Vagina (tissue), 2 donors: ENCODE data around the gene ATP8B3.

Experiments
- POLR2AphosphoS5 ChIP-seq, 2 donors: sonication (generic); formaldehyde crosslinking; IDR thresholded peaks; one replicate each; pipeline ENCODE4 v1.9.0; 2017; ENCODE audit warnings: antibody characterized with exemption in 2 of 2, mild to moderate bottlenecking in 2 of 2, low read depth in 1 of 2; ENCODE audit not compliant: insufficient read depth in 1 of 2
- TF ChIP-seq, protein P1 (sequence below), 3 experiments: fragments of 450-650 bp in 2 of 3; fragments of 200-600 bp in 1 of 3; sonication (generic) in 1 of 3; IDR thresholded peaks; one replicate each; pipeline ENCODE4 v1.5.1; 2017 to 2019; ENCODE audit warnings: antibody characterized with exemption in 3 of 3, mild to moderate bottlenecking in 2 of 3, moderate library complexity in 2 of 3

DNA sequence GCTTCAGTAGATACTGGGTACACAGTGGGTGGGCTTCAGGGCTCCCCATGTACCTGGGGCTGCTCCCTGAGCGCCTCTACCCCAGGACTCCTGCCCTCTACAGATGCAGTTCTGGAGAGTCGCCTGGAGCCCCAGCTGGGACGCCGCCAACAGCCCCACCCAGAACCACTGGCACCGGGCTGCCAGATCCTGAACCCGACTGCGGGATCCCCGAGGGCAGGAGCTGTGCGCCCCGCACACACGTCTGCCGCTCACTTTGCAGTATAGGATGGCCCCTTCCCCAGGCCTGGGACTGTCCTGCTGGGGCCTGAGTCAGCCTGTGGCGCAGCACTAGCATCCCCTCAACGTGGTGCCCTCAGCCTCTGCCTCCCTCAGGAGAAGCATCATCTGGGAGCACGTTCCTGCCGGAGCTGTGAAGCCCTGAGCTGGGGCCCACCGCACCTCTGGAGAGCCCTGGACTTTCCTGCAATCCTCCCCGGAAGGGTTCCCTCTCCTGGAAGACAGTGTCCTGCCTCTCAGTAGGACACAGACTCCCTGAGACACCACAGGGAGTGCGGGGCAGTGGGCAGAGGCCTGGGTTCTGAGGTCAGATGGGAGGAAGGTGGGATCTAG lies 32.5 kb upstream of the ATP8B3 start:
- TF ChIP-seq, protein P1, sequence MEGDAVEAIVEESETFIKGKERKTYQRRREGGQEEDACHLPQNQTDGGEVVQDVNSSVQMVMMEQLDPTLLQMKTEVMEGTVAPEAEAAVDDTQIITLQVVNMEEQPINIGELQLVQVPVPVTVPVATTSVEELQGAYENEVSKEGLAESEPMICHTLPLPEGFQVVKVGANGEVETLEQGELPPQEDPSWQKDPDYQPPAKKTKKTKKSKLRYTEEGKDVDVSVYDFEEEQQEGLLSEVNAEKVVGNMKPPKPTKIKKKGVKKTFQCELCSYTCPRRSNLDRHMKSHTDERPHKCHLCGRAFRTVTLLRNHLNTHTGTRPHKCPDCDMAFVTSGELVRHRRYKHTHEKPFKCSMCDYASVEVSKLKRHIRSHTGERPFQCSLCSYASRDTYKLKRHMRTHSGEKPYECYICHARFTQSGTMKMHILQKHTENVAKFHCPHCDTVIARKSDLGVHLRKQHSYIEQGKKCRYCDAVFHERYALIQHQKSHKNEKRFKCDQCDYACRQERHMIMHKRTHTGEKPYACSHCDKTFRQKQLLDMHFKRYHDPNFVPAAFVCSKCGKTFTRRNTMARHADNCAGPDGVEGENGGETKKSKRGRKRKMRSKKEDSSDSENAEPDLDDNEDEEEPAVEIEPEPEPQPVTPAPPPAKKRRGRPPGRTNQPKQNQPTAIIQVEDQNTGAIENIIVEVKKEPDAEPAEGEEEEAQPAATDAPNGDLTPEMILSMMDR (IDR thresholded peaks at IDR 0.05): no peak
- TF ChIP-seq POLR2AphosphoS5 (IDR thresholded peaks at IDR 0.05; ENCODE audit: insufficient read depth in 1 of 2, low read depth in 1 of 2): no peak
